Spinal cord (tissue), 10 donors: ENCODE data around the gene STAT4. TPM values are rescaled to one million over a fixed set of nuclear protein-coding genes. Genes with fewer than 3 reads are reported as not detected.
A peak's percentile ranks its signal among the peaks of the same experiment; 100 is the strongest.

Source experiments
- DNase-seq, 6 donors: peaks; one replicate each; pipeline versions ENCODE4 v3.0.0 to v3.0.0-alpha.2; 2013 to 2015; ENCODE audit warnings: low spot score in 6 of 6, low read depth in 4 of 6
- H3K27ac ChIP-seq: one replicate; pipeline ENCODE4 v1.5.1; 2013; ENCODE audit warnings: low read depth, low read length, control low read depth
- H3K27me3 ChIP-seq: one replicate; pipeline ENCODE4 v1.6.1; 2013; ENCODE audit warnings: low read length; ENCODE audit not compliant: control insufficient read depth, insufficient read depth
- H3K36me3 ChIP-seq: one replicate; pipeline ENCODE4 v1.6.1; 2013; ENCODE audit warnings: low read length; ENCODE audit not compliant: control insufficient read depth, insufficient read depth
- H3K4me1 ChIP-seq: one replicate; pipeline ENCODE4 v1.6.1; 2013; ENCODE audit warnings: low read length; ENCODE audit not compliant: control insufficient read depth, insufficient read depth
- H3K4me3 ChIP-seq: one replicate; pipeline ENCODE4 v1.5.1; 2013; ENCODE audit warnings: low read depth, low read length, control low read depth
- H3K9me3 ChIP-seq: one replicate; pipeline ENCODE4 v1.6.1; 2013; ENCODE audit warnings: low read length; ENCODE audit not compliant: control insufficient read depth, insufficient read depth
- WGBS: methylation state at CpG from one replicate; pipeline ENCODE4 v1.1.5; 2013; ENCODE audit warnings: missing lambda C conversion rate; ENCODE audit not compliant: insufficient coverage; 5-methylcytosine and 5-hydroxymethylcytosine counted together
- polyA plus RNA-seq, 2 donors: library from polyadenylated mRNA; unstranded; fragments of 120-200 nt; gene quantifications; one replicate each; pipeline ENCODE4 v1.2.1, GENCODE V29; 2013; ENCODE audit not compliant: insufficient read length in 2 of 2
- total RNA-seq, 2 donors: library from RNA; depleted of rRNA in 1 of 2; stranded (reverse); fragments of 120-200 nt in 1 of 2; fragments of >200 nt in 1 of 2; gene quantifications; one replicate each; pipeline versions ENCODE4 v1.2.3 to v1.2.4, GENCODE V29; 2013 to 2014
- donor health status: healthy.

The STAT4 gene
- total and polyA plus RNA-seq, 4 donors: 2.5 to 8.9 (median 7.4) TPM

GRCh38 chr2:191126386-191127085 lies 24.3 kb downstream of the STAT4 start:
- Histone ChIP-seq H3K4me3 (no peak overlapping the region), H3K27ac (no peak overlapping the region), H3K27me3 (no peaks in the 10 kb centered on the region), H3K4me1 (no peaks in the 10 kb centered on the region), H3K36me3 (no peaks in the 10 kb centered on the region), H3K9me3 (no peaks in the 10 kb centered on the region)
- WGBS: 80% methylated on average over 2 of the region's 4 CpGs
- DNase-seq: no peak

GRCh38 chr2:191125646-191126045 lies 25.1 kb downstream of the STAT4 start:
- H3K27me3 ChIP-seq: no peaks in the 10 kb centered on the region
- no peaks in the 10 kb centered on the region for H3K4me1 ChIP-seq
- no peaks in the 10 kb centered on the region for H3K36me3 ChIP-seq
- H3K4me3 ChIP-seq: no peak overlapping the region
- no peaks in the 10 kb centered on the region for H3K9me3 ChIP-seq
- no peak for DNase-seq
- no peak overlapping the region for H3K27ac ChIP-seq
- WGBS: 40% methylated on average over 2 of the region's 2 CpGs

GRCh38 chr2:191122638-191123294 lies 28.0 kb downstream of the STAT4 start:
- Histone ChIP-seq H3K36me3 (no peaks in the 10 kb centered on the region), H3K27me3 (no peaks in the 10 kb centered on the region), H3K4me1 (no peaks in the 10 kb centered on the region), H3K4me3 (no peak overlapping the region), H3K9me3 (no peaks in the 10 kb centered on the region), H3K27ac (no peak overlapping the region)
- WGBS: no CpG with 5 or more reads among the region's 2 CpGs
- DNase-seq: no peak

DNA sequence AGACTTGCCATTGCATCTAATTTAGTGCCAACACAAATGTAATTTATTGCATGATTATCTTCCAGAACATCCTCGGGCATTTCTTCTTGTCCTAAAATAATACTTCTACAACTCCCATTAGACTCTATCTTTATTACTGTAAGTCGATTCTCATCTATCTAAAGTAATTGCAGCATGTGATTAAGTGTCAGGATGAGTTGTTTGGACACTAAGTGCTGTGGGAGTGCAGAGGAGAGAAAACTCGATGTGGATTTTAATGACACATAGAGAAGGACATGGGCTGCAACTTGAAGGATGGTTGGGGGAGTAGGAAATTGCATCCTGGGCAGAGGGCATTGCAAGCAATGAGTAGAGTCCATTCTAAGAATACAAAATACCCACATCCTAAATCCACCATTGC lies 33.5 kb downstream of the STAT4 start:
- Histone ChIP-seq H3K27me3 (no peaks in the 10 kb centered on the region), H3K4me1 (no peaks in the 10 kb centered on the region), H3K27ac (no peak overlapping the region), H3K4me3 (no peak overlapping the region), H3K9me3 (no peaks in the 10 kb centered on the region), H3K36me3 (no peaks in the 10 kb centered on the region)
- WGBS: 60% methylated on average over 1 of the region's 3 CpGs
- peak in 1 of 6 donors; percentile 80 for DNase-seq

DNA sequence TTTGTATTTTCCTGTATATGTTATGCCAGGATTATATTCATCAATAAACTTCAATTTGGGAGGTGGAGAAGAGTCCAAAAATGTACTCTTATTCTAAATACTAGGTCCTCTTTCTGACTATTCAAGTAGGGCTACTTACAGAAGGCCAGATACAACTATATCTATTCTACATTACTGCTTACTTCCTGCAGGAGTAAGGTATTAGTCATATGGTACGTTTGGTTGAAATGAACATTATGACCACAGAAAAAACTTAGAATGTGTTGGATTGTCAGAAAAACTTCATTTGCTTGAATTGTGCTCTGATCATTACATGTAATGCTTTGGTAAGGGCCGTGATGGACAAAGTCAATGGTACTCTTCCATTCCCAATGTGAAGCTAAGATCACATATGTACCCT lies 35.0 kb downstream of the STAT4 start:
- H3K27ac ChIP-seq: no peak overlapping the region
- DNase-seq: no peak
- H3K4me1 ChIP-seq: no peaks in the 10 kb centered on the region
- no peaks in the 10 kb centered on the region for H3K9me3 ChIP-seq
- no peaks in the 10 kb centered on the region for H3K36me3 ChIP-seq
- H3K4me3 ChIP-seq: no peak overlapping the region
- no CpG with 5 or more reads among the region's 2 CpGs for WGBS
- no peaks in the 10 kb centered on the region for H3K27me3 ChIP-seq

DNA sequence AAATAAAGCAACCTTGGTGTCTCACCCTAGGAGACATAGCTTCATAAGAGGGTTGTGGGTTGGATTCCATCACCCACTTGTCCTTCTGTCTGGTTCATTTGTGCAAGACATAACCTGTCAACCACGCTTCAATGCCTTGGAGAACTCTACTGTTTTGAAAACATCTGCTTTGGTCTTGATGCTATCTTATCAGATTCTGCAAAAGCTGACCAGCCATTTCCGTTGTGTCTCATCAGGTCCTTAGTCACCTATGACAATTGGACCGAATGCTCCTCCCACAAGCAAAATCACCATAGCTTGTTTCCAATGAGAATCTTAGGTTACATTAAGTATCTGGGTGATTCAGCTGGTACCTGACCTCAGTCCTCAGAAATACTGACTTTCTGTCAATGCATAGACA lies 35.4 kb downstream of the STAT4 start:
- 92% methylated on average over 2 of the region's 3 CpGs for WGBS
- DNase-seq: no peak
- H3K27ac ChIP-seq: no peak overlapping the region
- no peaks in the 10 kb centered on the region for H3K27me3 ChIP-seq
- no peaks in the 10 kb centered on the region for H3K9me3 ChIP-seq
- H3K4me3 ChIP-seq: no peak overlapping the region
- no peaks in the 10 kb centered on the region for H3K4me1 ChIP-seq
- no peaks in the 10 kb centered on the region for H3K36me3 ChIP-seq

DNA sequence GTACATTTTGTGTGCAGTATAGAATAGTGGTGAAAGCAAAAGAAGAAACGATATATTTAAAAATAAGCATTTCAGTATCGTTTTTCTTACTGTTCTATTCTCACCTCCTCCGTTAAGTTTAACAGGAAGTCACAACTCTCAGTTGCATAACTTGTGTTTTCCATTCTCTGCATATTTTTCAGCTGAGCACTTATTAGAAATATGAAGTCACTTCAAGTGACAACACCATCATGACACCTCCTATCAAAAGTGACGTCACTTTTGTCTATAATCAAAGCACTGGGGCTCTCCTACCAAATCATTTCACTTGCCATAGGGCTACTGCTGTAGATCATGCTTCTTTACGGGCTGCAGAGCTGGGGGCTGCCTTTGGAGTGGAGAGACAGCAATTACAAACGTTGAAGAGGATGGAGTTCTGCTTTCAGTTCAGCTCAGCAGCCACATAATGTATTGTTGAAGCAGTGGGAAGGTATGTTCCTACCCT lies 36.3 kb downstream of the STAT4 start:
- Histone ChIP-seq H3K36me3 (no peaks in the 10 kb centered on the region), H3K27ac (no peak overlapping the region), H3K4me1 (no peaks in the 10 kb centered on the region), H3K4me3 (no peak overlapping the region), H3K27me3 (no peaks in the 10 kb centered on the region), H3K9me3 (no peaks in the 10 kb centered on the region)
- 84% methylated on average over 3 of the region's 6 CpGs for WGBS
- DNase-seq: no peak

- WGBS: no CpG with 5 or more reads among the region's 1 CpG
- Histone ChIP-seq H3K4me1 (no peaks in the 10 kb centered on the region), H3K27ac (no peak overlapping the region), H3K4me3 (no peak overlapping the region), H3K27me3 (no peaks in the 10 kb centered on the region), H3K36me3 (no peaks in the 10 kb centered on the region), H3K9me3 (no peaks in the 10 kb centered on the region)
- no peak for DNase-seq
Observed at GRCh38 chr2:191113761-191114160, 37.0 kb downstream of the STAT4 start.

GRCh38 chr2:191112448-191112901 lies 38.3 kb downstream of the STAT4 start:
- DNase-seq: no peak
- no peaks in the 10 kb centered on the region for H3K9me3 ChIP-seq
- no peaks in the 10 kb centered on the region for H3K4me1 ChIP-seq
- no peak overlapping the region for H3K27ac ChIP-seq
- 60% methylated on average over 1 of the region's 4 CpGs for WGBS
- H3K36me3 ChIP-seq: no peaks in the 10 kb centered on the region
- no peak overlapping the region for H3K4me3 ChIP-seq
- no peaks in the 10 kb centered on the region for H3K27me3 ChIP-seq

DNA sequence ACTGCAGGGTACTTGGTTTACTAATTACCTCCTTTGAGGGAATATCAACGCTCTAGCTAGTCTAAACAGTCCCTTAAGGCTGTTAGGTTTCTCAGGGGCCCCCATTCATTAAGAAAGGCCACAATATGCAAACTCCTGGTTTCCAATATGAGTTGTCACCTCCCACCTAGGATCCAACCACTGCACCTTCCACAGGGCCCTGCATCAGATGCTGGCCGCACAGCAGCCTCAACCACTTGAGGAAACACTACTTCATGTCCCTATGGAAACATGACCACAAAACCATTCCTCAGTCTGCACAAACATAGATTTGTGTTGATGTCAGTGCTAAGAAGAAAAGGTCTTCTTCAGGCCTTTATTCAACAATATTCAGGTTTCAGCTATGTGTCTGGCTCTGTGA lies 40.9 kb downstream of the STAT4 start:
- Histone ChIP-seq H3K9me3 (no peaks in the 10 kb centered on the region), H3K4me3 (no peak overlapping the region), H3K27me3 (no peaks in the 10 kb centered on the region), H3K27ac (no peak overlapping the region), H3K36me3 (no peaks in the 10 kb centered on the region), H3K4me1 (no peaks in the 10 kb centered on the region)
- DNase-seq: no peak
- WGBS: 82% methylated on average over 1 of the region's 2 CpGs
